Tibial nerve (tissue), 3 donors: Measurements from ENCODE around the gene PPM1F.

Experiments
- POLR2A ChIP-seq, 2 donors: fragments of 450-650 bp; IDR thresholded peaks; one replicate each; pipeline ENCODE4 v1.6.1; 2017; ENCODE audit warnings: antibody characterized with exemption in 2 of 2, mild to moderate bottlenecking in 2 of 2, moderate library complexity in 2 of 2
- TF ChIP-seq, protein P1 (sequence below), 5 experiments: fragments of 200-600 bp in 3 of 5; fragments of 450-650 bp in 2 of 5; sonication (generic) in 3 of 5; IDR thresholded peaks; one replicate each; pipeline ENCODE4 v1.5.1; 2016 to 2019; ENCODE audit warnings: antibody characterized with exemption in 5 of 5, mild to moderate bottlenecking in 3 of 5, moderate library complexity in 2 of 5

DNA sequence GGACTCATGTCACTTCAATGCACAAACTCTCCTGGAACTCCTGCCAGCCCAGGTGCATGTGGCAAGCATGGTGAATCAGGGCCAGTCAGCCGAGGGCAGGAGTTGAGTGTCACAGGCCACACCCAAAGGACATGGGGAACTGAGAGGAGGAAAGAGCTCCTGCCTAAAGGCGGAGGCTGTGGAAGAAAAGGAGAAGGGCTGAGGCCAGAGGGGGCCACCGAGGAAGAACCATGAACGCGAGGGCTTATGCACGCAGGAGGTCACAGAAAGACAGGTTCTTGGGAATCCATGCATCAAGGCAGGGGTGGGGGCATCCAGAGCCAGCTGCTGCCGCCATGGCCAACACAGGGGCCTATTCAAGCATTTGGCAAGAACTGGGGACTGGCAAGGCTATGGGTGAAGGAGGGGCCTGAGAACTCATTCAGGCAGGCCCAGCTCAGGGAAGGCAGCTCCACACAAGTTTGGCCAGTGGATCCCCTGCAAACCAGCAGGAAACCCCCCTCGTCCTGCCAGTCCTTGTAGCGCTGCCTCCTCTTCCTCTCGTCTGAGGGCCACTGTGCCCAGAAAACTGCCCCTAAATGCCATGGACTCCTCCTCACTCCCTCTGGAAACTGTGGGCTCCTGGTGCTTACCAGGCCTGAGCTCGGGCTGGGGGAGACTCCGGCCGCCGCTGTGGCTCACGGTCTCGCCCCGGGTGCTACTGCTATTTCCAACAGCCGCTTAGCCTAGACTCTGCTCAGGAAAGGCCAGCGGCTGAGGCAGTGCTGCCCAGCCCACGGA is 15.4 kb downstream of the PPM1F start:
- TF ChIP-seq, protein P1, sequence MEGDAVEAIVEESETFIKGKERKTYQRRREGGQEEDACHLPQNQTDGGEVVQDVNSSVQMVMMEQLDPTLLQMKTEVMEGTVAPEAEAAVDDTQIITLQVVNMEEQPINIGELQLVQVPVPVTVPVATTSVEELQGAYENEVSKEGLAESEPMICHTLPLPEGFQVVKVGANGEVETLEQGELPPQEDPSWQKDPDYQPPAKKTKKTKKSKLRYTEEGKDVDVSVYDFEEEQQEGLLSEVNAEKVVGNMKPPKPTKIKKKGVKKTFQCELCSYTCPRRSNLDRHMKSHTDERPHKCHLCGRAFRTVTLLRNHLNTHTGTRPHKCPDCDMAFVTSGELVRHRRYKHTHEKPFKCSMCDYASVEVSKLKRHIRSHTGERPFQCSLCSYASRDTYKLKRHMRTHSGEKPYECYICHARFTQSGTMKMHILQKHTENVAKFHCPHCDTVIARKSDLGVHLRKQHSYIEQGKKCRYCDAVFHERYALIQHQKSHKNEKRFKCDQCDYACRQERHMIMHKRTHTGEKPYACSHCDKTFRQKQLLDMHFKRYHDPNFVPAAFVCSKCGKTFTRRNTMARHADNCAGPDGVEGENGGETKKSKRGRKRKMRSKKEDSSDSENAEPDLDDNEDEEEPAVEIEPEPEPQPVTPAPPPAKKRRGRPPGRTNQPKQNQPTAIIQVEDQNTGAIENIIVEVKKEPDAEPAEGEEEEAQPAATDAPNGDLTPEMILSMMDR (IDR thresholded peaks at IDR 0.05) = no peak
- TF ChIP-seq POLR2A (IDR thresholded peaks at IDR 0.05) = no peak
